ENCODE measurements around the gene ADCY3. TPM values are rescaled to one million over a fixed set of nuclear protein-coding genes. Genes with fewer than 3 reads are reported as not detected.

The ADCY3 gene
- total and polyA plus RNA-seq, 9 of the 15 experiments (the other 6 are each of a cell fraction or from before 2014, with no cell fraction given): 1.5 to 54.8 (median 26.3) TPM

DNA sequence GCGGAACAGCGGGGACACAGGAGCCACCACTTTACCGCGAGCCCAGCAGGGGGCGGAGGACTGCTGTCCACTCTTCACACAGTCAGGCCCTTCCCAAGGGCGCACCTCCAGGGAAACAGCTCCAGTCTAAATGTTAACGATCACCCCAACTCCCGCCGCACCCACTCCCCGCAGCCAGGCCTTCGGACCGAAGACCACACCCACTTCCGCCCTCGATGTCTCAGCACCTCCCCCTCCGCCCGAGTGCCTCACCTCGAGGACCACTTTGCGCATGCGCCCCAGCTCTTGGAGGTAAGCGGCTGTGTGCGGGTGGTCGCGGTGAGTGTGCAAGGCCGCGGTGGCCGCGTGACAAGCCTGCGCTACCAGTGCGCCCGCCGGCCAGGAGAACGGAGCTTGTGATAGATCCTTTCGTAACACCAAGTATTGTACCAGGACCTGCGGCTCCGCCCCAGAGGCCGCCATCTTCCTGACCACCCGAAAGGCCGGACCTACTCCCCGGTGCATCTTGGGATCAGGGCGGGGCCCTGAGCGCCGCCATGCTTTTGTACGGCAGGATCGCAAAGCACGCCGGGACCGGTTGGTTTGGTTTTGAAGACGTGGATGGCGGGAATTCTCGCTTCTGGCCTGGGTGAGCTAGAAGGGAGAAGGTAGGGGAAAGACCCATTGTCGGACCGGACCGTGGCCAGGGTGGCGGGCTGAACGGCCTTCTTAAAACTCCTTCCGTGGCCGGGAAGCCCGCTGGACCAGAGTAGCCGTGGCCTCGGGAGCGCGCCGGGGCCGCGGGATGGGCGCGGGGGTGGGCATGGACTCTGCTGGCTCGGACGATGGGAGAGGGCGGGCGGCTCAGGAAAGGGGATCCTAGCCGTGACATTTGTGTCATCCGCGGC lies 126.9 kb downstream of the ADCY3 start, which contains the start of the genes CENPO and PTRHD1:
CENPO (plus strand) TSS at position 552 of the 887 bp plus-strand sequence. CDS start 495 bp downstream, outside the sequence.
PTRHD1 (minus strand) TSS at position 518 of the 887 bp plus-strand sequence; CDS start at position 504, 14 bp downstream.
- H3K4me1 ChIP-seq (replicated peaks in 1 of 2; ENCODE audit: control insufficient read depth in 2 of 2, insufficient read depth in 2 of 2, low read length in 2 of 2): peaks cover 9 to 35% of the 10 kb centered on the region in 2 experiments; a peak in 4 of 5 replicates
- H4K20me1 ChIP-seq (replicated peaks; ENCODE audit: control insufficient read depth, insufficient read depth, low read length): peaks cover 7% of the 10 kb centered on the region; the same call in 1 of the 2 replicates
- H3K27ac ChIP-seq (ENCODE audit: extremely low read depth, low read depth, low read length): peak within 1 kb of the TSS; percentile 99
- in situ Hi-C loops (cut with MboI) (loop anchor here (25.0 kb wide), 1 partner anchor 381 kb away; no protein-coding TSS in a partner anchor), intact Hi-C loops (cut with micrococcal nuclease) (loop anchor here (1.0 to 2.0 kb wide), 2 partner anchors 34 to 302 kb away; partner anchors contain the start of gene NCOA1)
- H3K9me3 ChIP-seq (replicated peaks; ENCODE audit: control insufficient read depth, insufficient read depth, low read depth, low read length): no peaks in the 10 kb centered on the region
- H3K79me2 ChIP-seq (ENCODE audit: control insufficient read depth, insufficient read depth, low read length): peaks cover 64% of the 10 kb centered on the region
- no peaks in the 10 kb centered on the region for H3K9me1 ChIP-seq (ENCODE audit: control insufficient read depth, insufficient read depth, low read length)
- FAIRE-seq (peak; percentile 96), ATAC-seq (peak; percentile 89), DNase-seq (ENCODE audit: extremely low read depth in 1 of 4, low spot score in 3 of 4) (peak; percentile 95 to 98 (median 96))
- peaks cover 51% of the 10 kb centered on the region; the same call in 2 of the 3 replicates for H3K36me3 ChIP-seq (ENCODE audit: control insufficient read depth, insufficient read depth, low read length)
- POLR2A ChIA-PET: interaction anchor here (0.6 to 3.1 kb wide), 14 partner anchors 13 to 367 kb away, joined by 3 to 10 read pairs (median 4); no protein-coding TSS in a partner anchor
- peak within 1 kb of the TSS; percentile 98 to 100 for H3K9ac ChIP-seq (ENCODE audit: insufficient read depth in 1 of 2, low read depth in 2 of 2, low read length in 2 of 2)
- no peaks in the 10 kb centered on the region for H3K27me3 ChIP-seq (ENCODE audit: control insufficient read depth in 2 of 2, insufficient read depth in 2 of 2, low read length in 2 of 2)
- H3K4me2 ChIP-seq (ENCODE audit: insufficient read depth, low read length): peak within 1 kb of the TSS; percentile 95
- CTCF ChIA-PET (ENCODE audit: low intra/inter-chr PET ratio): interaction anchor here (1.0 to 1.5 kb wide), 2 partner anchors 35 to 383 kb away, joined by 3 to 6 read pairs; no protein-coding TSS in a partner anchor
- peak within 1 kb of the TSS; percentile 87 for H3K4me3 ChIP-seq
- under 1% methylated on average over 69 of the region's 74 CpGs for WGBS (ENCODE audit: insufficient coverage, low coverage, missing lambda C conversion rate)
- no TSS peak for BruUV-seq (replicated peaks)
- H2AFZ ChIP-seq (ENCODE audit: low read depth, low read length): peak within 1 kb of the TSS; percentile 100
- TF ChIP-seq, protein P1, sequence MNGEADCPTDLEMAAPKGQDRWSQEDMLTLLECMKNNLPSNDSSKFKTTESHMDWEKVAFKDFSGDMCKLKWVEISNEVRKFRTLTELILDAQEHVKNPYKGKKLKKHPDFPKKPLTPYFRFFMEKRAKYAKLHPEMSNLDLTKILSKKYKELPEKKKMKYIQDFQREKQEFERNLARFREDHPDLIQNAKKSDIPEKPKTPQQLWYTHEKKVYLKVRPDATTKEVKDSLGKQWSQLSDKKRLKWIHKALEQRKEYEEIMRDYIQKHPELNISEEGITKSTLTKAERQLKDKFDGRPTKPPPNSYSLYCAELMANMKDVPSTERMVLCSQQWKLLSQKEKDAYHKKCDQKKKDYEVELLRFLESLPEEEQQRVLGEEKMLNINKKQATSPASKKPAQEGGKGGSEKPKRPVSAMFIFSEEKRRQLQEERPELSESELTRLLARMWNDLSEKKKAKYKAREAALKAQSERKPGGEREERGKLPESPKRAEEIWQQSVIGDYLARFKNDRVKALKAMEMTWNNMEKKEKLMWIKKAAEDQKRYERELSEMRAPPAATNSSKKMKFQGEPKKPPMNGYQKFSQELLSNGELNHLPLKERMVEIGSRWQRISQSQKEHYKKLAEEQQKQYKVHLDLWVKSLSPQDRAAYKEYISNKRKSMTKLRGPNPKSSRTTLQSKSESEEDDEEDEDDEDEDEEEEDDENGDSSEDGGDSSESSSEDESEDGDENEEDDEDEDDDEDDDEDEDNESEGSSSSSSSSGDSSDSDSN (IDR thresholded peaks at IDR 0.05; ENCODE audit: borderline replicate concordance in 1 of 2, low read depth in 2 of 2, low read length in 2 of 2): 0 out of 4 replicates have a peak, but pooled peaks have one; percentile 32 to 48
- peak; percentile 91; the same call in 1 of the 2 replicates for TF ChIP-seq KLF6 (CRISPR knock-in tag; IDR thresholded peaks at IDR 0.05; ENCODE audit: borderline replicate concordance)
- peak in 1 of 2 experiments; percentile 35; a peak in 1 of 4 replicates for TF ChIP-seq TRIM24 (IDR thresholded peaks at IDR 0.05)
- 0 out of 2 replicates have a peak, but pooled peaks have one; percentile 36 for TF ChIP-seq BCOR (IDR thresholded peaks at IDR 0.05)
- no peak for TF ChIP-seq BRF1 (IDR thresholded peaks at IDR 0.05; ENCODE audit: borderline replicate concordance, extremely low read depth, insufficient read length)
- peak; percentile 78 for TF ChIP-seq GABPA (tag; conservative IDR thresholded peaks at IDR 0.05; ENCODE audit: low read depth)
- TF ChIP-seq POLR2G (IDR thresholded peaks at IDR 0.05; ENCODE audit: low read depth, low read length): peak; percentile 98
- peak; percentile 38; the same call in 1 of the 2 replicates for TF ChIP-seq ERF (CRISPR knock-in tag; IDR thresholded peaks at IDR 0.05)
- no peak; a peak in 1 of 4 replicates for TF ChIP-seq CSDE1 (IDR thresholded peaks at IDR 0.05)
- TF ChIP-seq TEAD4 (IDR thresholded peaks at IDR 0.05; ENCODE audit: low read length): peak; percentile 38
- TF ChIP-seq TEAD4 (CRISPR knock-in tag; IDR thresholded peaks at IDR 0.05; ENCODE audit: borderline replicate concordance): no peak
- TF ChIP-seq KAT8 (IDR thresholded peaks at IDR 0.05; ENCODE audit: low read depth): no peak
- peak; percentile 72; the same call in 1 of the 2 replicates for TF ChIP-seq NR2C2 (CRISPR knock-in tag; IDR thresholded peaks at IDR 0.05)
- peak; percentile 63; the same call in 1 of the 2 replicates for TF ChIP-seq NR2C2 (tag; IDR thresholded peaks at IDR 0.05)
- TF ChIP-seq CREBBP (IDR thresholded peaks at IDR 0.05; ENCODE audit: low read depth, low read length): no peak
- TF ChIP-seq, protein P2, sequence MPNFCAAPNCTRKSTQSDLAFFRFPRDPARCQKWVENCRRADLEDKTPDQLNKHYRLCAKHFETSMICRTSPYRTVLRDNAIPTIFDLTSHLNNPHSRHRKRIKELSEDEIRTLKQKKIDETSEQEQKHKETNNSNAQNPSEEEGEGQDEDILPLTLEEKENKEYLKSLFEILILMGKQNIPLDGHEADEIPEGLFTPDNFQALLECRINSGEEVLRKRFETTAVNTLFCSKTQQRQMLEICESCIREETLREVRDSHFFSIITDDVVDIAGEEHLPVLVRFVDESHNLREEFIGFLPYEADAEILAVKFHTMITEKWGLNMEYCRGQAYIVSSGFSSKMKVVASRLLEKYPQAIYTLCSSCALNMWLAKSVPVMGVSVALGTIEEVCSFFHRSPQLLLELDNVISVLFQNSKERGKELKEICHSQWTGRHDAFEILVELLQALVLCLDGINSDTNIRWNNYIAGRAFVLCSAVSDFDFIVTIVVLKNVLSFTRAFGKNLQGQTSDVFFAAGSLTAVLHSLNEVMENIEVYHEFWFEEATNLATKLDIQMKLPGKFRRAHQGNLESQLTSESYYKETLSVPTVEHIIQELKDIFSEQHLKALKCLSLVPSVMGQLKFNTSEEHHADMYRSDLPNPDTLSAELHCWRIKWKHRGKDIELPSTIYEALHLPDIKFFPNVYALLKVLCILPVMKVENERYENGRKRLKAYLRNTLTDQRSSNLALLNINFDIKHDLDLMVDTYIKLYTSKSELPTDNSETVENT (CRISPR knock-in tag; IDR thresholded peaks at IDR 0.05): no peak; the same call in 1 of the 2 replicates
